HT-29 (cell line): ENCODE results near the gene DPYD. TPM values are rescaled to one million over a fixed set of nuclear protein-coding genes. Genes with fewer than 3 reads are reported as not detected.

Experiments
- DNase-seq: peaks from one replicate; pipeline ENCODE4 v3.0.0-alpha.2; 2015; ENCODE audit warnings: low spot score
- total RNA-seq: library from RNA; depleted of rRNA; stranded (reverse); fragments of >200 nt; shearing (Covaris generic); gene quantifications from 2 replicates; pipeline ENCODE4 v1.2.3, GENCODE V29; 2014

The DPYD gene
- total RNA-seq, 1 experiment from 2014 or later: 2.1 TPM

GRCh38 chr1:97844552-97845089, 76.2 kb downstream of the DPYD start:
- no peak for DNase-seq

- DNase-seq: no peak
These were observed 79.5 kb downstream of the DPYD start for GRCh38 chr1:97841338-97841737.

GRCh38 chr1:97837161-97837560, 83.7 kb downstream of the DPYD start:
- DNase-seq: no peak

- DNase-seq: no peak
These were observed 85.9 kb downstream of the DPYD start for GRCh38 chr1:97834899-97835298.

GRCh38 chr1:97833881-97834280, 87.0 kb downstream of the DPYD start:
- no peak for DNase-seq

- no peak for DNase-seq
These were observed 88.4 kb downstream of the DPYD start for GRCh38 chr1:97832481-97832880.

- no peak for DNase-seq
These were observed 92.9 kb downstream of the DPYD start for GRCh38 chr1:97827887-97828286.

GRCh38 chr1:97826820-97827219, 94.0 kb downstream of the DPYD start:
- no peak for DNase-seq

- no peak for DNase-seq
These were observed 96.2 kb downstream of the DPYD start for GRCh38 chr1:97824624-97825023.

- DNase-seq: no peak
These were observed 96.6 kb downstream of the DPYD start for GRCh38 chr1:97824200-97824599.

GRCh38 chr1:97820470-97821188, 100.2 kb downstream of the DPYD start:
- DNase-seq: peak; percentile 55

- DNase-seq: no peak
These were observed 103.9 kb downstream of the DPYD start for GRCh38 chr1:97816927-97817326.

- no peak for DNase-seq
These were observed 106.0 kb downstream of the DPYD start for GRCh38 chr1:97814804-97815203.

GRCh38 chr1:97814121-97814520, 106.7 kb downstream of the DPYD start:
- DNase-seq: no peak

- no peak for DNase-seq
These were observed 108.8 kb downstream of the DPYD start for GRCh38 chr1:97812076-97812475.

- DNase-seq: no peak
These were observed 113.8 kb downstream of the DPYD start for GRCh38 chr1:97806996-97807520.

GRCh38 chr1:97806326-97806725, 114.5 kb downstream of the DPYD start:
- no peak for DNase-seq

GRCh38 chr1:97805093-97805492, 115.7 kb downstream of the DPYD start:
- no peak for DNase-seq

- no peak for DNase-seq
These were observed 117.8 kb downstream of the DPYD start for GRCh38 chr1:97803026-97803425.

- DNase-seq: no peak
These were observed 118.8 kb downstream of the DPYD start for GRCh38 chr1:97802011-97802410.

GRCh38 chr1:97797403-97798183, 123.2 kb downstream of the DPYD start:
- DNase-seq: no peak

GRCh38 chr1:97796711-97797110, 124.1 kb downstream of the DPYD start:
- DNase-seq: peak; percentile 35

- no peak for DNase-seq
These were observed 128.2 kb downstream of the DPYD start for GRCh38 chr1:97792655-97793054.
